ENCODE measurements around the gene CCDC13.

DNA sequence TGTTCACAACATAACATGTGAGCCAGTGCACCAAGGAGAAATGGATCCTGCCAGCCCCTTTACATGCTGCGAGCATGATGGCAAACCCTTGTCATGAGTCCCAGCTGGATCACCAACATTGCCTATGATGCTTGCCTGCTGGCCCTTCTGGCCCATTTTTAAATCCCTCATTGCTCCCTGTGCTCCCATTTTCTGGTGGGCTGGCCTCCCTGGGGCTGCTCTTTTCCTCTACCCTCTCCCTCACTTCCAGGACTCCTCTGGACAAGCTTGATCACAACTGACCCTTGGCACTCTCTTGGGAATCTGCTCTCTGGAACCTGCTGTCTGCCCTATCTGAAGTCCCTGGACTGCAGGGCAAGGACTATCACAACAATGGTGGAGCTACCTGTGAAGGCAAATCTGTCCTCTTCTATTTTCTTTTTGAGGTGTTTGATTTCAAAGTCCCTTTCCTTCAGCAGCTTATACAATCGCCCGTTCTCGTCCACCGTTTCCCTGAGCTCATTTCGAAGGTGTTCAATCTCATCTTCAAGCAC lies 16.3 kb downstream of the CCDC13 start:
- TF ChIP-seq CTCF (IDR thresholded peaks at IDR 0.05) (no peak), EZH2 (IDR thresholded peaks at IDR 0.05) (no peak), EZH2phosphoT487 (IDR thresholded peaks at IDR 0.05) (no peak)

Data from neural progenitor cell (in vitro differentiated cells).